Thoracic aorta (tissue), 2 donors: Measurements from ENCODE around the gene TMEM150C. TPM values are rescaled to one million over a fixed set of nuclear protein-coding genes. Genes with fewer than 3 reads are reported as not detected.

ENCODE experiments used
- ATAC-seq: fragments of 150-250 bp; one replicate; pipeline ENCODE4 v1.8.0; 2017; ENCODE audit warnings: low read depth; ENCODE audit not compliant: insufficient number of reproducible peaks, low FRiP score
- DNase-seq: peaks from one replicate; pipeline ENCODE4 v3.0.0-alpha.2; 2020; ENCODE audit warnings: low spot score
- H3K27ac ChIP-seq, 2 donors: fragments of 200-600 bp; sonication (generic); 1 replicate in 1 of 2; 2 replicates in 1 of 2; pipeline ENCODE4 v1.5.1; 2016; ENCODE audit warnings: mild to moderate bottlenecking in 2 of 2, moderate library complexity in 2 of 2
- H3K27me3 ChIP-seq: fragments of 200-600 bp; sonication (generic); replicated peaks from 2 replicates; pipeline ENCODE4 v1.6.0; 2016; ENCODE audit warnings: mild to moderate bottlenecking; ENCODE audit not compliant: insufficient read depth
- H3K36me3 ChIP-seq: fragments of 200-600 bp; sonication (generic); one replicate; pipeline ENCODE4 v1.5.1; 2016
- H3K4me1 ChIP-seq, 2 donors: fragments of 200-600 bp; sonication (generic); 1 replicate in 1 of 2; 2 replicates in 1 of 2; pipeline versions ENCODE4 v1.5.1 to v1.6.0; 2016; ENCODE audit warnings: low read depth in 2 of 2, mild to moderate bottlenecking in 1 of 2; ENCODE audit not compliant: control insufficient read depth in 1 of 2
- H3K4me3 ChIP-seq: fragments of 200-600 bp; sonication (generic); 2 replicates; pipeline ENCODE4 v1.5.1; 2016; ENCODE audit warnings: mild to moderate bottlenecking
- H3K9me3 ChIP-seq: fragments of 200-600 bp; sonication (generic); 2 replicates; pipeline ENCODE4 v1.5.1; 2016
- CTCF ChIP-seq: fragments of 200-600 bp; sonication (generic); IDR thresholded peaks from one replicate; pipeline ENCODE4 v1.5.1; 2019; ENCODE audit warnings: antibody characterized with exemption
- total RNA-seq, 2 donors: library from RNA; depleted of rRNA; stranded (reverse); fragments of >200 nt; gene quantifications; one replicate each; pipeline versions ENCODE4 v1.1.0 to v1.2.3, GENCODE V29; 2016

TMEM150C gene
- total RNA-seq, 2 donors from 2014 or later: 0.92 to 2.0 TPM

GRCh38 chr4:82519776-82520175 is 42.0 kb downstream of the TMEM150C start:
- Histone ChIP-seq H3K27me3 (no peaks in the 10 kb centered on the region), H3K36me3 (no peaks in the 10 kb centered on the region), H3K27ac (no peak overlapping the region), H3K9me3 (no peaks in the 10 kb centered on the region), H3K4me1 (no peaks in the 10 kb centered on the region), H3K4me3 (no peak overlapping the region)
- no peak for ATAC-seq
- no peak for DNase-seq
- no peak for TF ChIP-seq CTCF

- H3K36me3 ChIP-seq: no peaks in the 10 kb centered on the region
- no peak for TF ChIP-seq CTCF
- H3K4me3 ChIP-seq: no peak overlapping the region
- no peaks in the 10 kb centered on the region for H3K4me1 ChIP-seq
- no peaks in the 10 kb centered on the region for H3K27me3 ChIP-seq
- no peak for DNase-seq
- H3K27ac ChIP-seq: no peak overlapping the region
- ATAC-seq: no peak
- H3K9me3 ChIP-seq: no peaks in the 10 kb centered on the region
These were observed 42.7 kb downstream of the TMEM150C start for GRCh38 chr4:82519072-82519471.

GRCh38 chr4:82517043-82517442 is 44.7 kb downstream of the TMEM150C start:
- H3K4me1 ChIP-seq: no peaks in the 10 kb centered on the region
- H3K9me3 ChIP-seq: no peaks in the 10 kb centered on the region
- H3K27me3 ChIP-seq: no peaks in the 10 kb centered on the region
- no peak overlapping the region for H3K4me3 ChIP-seq
- no peak for TF ChIP-seq CTCF
- DNase-seq (no peak), ATAC-seq (no peak)
- H3K27ac ChIP-seq: no peak overlapping the region
- H3K36me3 ChIP-seq: no peaks in the 10 kb centered on the region

DNA sequence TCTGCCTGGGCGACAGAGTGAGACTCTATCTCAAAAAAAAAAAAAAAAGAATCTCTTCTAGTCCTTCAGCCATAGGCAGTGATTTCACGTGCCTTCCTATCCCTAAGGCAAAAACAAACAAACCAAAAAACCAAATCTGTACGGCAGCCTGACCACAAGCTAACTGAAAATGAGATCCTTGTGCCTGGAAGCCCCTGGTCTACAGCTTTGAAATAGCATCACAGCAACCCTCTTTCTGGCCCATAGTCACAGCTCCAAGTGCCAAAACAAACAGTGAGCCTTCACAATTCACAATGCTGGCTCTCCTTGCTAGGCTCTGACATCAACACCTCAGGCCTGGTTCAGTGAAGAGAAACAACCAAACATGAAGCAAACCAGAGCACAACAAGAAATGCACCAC is 46.1 kb downstream of the TMEM150C start:
- DNase-seq: no peak
- H3K4me3 ChIP-seq: no peak overlapping the region
- H3K9me3 ChIP-seq: no peaks in the 10 kb centered on the region
- H3K36me3 ChIP-seq: no peaks in the 10 kb centered on the region
- ATAC-seq: no peak
- TF ChIP-seq CTCF: no peak
- no peak overlapping the region for H3K27ac ChIP-seq
- H3K27me3 ChIP-seq: no peaks in the 10 kb centered on the region
- no peaks in the 10 kb centered on the region for H3K4me1 ChIP-seq

GRCh38 chr4:82513382-82513781 is 48.4 kb downstream of the TMEM150C start:
- ATAC-seq: no peak
- Histone ChIP-seq H3K9me3 (no peaks in the 10 kb centered on the region), H3K27me3 (no peaks in the 10 kb centered on the region), H3K27ac (no peak overlapping the region), H3K36me3 (no peaks in the 10 kb centered on the region), H3K4me3 (no peak overlapping the region), H3K4me1 (no peaks in the 10 kb centered on the region)
- no peak for TF ChIP-seq CTCF
- DNase-seq: no peak
